NCI-H2171 (cell line): ENCODE measurements around the gene BOLA1.
"Not testable (repeated sequence)": the region's sequence is repeated elsewhere in the genome, so short reads cannot be mapped to it uniquely, and the experiment has no call there.

Experiments used
- DNase-seq: peaks from one replicate; lab custom pipeline; 2025; lab: John Stamatoyannopoulos, UW

The BOLA1 gene

DNA sequence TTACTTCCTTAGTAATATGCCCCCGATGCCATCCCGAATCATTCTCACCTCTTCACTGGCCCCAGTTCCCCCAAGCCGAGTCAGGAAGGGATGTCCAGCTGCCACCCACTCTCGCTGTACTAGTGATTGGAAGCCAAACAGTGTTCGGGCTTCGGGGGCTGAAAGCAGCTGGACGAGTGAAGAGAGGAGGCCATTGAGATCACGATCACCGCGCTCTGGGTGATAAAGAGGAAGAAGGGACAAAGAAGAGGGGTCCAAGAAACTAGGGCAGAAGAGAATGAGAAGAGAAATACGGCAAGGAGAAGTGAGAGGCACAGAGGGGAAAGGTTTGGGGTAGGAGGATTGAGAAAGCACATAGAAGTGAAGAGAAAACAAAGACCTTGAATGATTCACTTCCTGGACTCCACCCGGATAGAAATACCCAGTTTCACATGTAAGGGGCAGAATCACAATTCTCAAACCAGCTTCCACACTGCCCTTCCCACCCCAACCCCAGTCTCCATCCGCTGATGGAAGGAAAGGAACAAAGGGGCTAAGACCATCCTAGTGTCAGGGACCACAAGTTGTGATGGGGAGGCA, 31.9 kb downstream of the BOLA1 start:
- DNase-seq: no peak

DNA sequence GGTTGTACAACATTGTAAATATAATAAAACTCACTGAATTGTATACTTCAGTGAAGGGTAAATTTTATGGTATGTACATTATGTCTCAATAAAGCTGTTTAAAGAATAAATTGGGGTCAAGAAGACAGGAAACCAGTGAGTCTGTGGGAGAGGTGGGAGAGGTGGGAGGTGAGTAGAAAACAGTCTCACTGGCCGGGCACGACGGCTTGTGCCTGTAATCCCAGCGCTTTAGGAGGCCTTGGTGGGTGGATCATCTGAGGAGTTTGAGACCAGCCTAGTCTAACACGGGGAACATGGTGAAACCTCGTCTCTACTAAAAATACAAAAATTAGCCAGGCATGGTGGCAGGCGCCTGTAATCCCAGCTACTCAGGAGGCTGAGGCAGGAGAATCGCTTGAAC, 33.1 kb downstream of the BOLA1 start:
- no peak for DNase-seq

DNA sequence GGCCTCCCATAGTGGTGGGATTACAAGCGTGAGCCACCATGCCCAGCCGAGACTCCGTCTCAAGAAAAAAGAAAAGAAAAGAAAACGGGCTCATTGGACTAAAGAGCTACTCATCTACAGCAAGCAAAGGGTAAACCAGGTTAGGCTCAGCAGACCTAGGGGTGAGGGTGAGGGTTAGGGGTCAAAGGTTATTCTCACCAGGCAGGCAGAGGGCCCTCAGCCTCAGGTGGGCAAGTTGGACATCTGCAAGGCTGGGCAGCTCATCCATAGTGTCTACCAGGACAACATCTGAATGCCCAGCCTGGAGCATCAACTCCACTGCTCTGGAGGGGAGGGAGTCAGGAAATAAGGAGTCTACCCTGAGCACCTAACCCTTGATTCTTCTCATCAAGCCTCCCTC, 33.8 kb downstream of the BOLA1 start:
- no peak for DNase-seq

DNA sequence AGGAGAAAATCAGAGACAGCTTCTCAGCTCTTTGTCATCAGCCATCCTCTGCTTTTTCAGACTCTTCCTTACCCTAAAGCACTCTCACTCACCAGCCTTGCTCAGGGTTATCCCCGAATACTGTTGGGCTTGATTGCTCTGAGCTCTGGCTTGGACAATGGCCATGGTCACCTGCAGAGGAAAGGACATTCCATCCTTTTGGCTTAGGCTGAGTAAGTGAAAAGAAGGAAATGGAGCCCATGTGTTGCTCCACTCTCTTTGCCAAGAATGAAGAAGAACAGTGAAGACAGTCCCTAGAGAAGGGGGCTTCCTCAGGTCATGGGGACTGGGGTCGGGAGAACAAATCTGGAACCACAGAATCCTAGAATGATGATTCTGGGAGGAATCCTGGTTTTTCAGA, 35.0 kb downstream of the BOLA1 start:
- no peak for DNase-seq

DNA sequence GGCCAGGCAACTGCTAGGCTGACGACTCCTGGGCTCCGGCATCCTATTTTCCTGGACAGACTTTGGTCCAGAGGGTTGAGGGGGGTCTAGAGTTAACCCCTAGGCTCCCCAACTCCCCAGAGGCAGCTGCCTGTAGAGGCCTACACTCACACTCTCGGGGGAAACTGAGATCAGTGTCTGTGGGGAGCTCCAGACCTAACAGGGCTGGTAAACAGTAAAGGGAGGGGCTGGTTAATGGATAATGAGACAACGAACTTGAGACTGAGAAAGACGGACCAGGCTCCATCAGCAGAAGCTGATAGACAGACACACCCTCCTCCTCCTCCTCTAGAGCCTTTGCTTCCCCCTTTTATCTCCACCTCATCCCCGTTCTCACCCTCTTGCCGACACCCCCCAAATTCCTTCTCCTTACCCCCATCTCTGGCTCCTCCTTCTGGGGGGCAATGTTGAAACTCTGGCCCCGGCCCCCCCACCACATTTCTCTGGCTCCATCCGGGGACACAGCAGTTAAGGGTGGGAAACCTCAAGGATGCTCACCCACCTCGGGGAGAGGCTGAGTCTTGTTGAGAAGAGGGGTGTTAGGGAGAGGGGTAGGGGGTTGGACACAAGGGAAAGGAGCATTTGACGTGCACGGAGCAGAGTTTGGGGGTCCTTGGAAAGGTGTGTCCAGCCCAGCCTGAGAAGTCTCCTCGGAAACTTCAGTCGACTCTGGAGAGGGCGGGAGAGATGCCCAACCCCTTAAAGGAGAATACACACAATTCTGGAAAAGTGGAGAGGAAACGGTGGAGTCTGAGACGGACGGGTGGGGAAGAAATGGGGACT, 37.0 kb downstream of the BOLA1 start, which contains the start of gene MTMR11:
TSS of gene MTMR11 (minus strand) at position 710 of the 822 bp plus-strand sequence. CDS start at position 478, 232 bp downstream.
- DNase-seq: no peak

DNA sequence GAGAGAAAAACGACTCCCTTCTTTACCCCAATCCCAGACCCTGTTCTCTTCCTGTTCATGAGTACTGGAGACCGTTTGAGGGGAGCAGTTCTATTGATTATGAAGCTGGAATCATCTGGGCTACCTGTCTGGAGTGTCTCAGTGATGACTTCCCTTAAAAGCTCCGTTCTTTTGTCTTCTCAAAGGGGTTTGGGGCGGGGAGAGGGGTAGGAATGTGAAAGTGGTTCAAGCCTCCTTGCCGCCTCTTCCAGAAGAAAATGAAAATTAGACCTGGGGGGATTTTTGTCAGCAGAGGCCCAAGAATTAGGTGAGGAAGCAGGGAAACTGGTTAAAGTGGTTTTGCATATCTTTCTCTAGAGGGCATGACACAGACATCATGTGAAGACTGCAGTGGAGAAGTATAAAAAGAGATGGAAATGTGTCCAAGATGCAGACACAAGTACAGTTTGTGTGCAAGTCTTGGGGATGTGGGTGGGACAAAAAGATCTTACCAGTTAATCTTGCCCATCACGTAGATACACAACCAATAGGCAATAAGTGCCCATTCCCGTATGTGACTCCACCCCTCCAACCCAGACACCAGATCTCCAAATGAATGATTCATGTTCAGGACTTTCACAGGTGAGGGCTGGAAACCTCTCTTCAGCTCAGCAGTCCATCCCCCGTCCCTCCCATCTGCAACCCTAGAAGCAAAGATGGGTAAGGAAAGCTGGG, 37.8 kb downstream of the BOLA1 start:
- DNase-seq: no peak

DNA sequence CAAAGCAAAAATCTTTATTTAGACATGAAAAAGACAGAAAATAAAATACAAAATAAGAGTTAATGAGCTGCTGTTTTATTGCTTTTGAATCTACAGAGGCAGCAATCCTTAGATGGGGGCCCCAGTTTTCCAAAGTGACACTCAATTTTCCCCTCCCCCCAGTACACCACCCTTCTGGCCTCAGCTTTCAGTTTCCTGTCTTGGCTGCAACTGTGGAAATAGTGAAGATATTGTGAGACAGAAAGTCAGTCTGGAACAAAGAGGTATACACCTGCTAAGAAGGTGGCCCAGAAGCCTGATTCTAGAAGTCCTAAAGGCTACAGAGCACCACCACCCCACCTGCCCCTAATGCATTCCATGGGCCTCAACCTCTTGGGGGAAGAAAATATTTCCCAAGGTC, 38.4 kb downstream of the BOLA1 start:
- no peak for DNase-seq

DNA sequence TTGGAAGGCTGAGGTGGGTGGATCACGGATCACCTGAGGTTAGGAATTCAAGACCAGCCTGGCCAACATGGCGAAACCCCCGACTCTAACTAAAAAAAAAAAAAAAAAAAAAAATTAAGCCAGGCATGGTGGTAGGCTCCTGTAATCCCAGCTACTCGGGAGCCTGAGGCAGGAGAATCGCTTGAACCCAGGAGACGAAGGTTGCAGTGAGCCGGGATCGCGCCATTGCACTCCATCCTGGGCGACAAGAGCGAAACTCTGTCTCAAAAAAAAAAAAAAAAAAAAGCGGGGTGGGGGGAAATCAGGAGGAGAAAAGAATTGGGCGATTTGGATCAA, 39.3 kb downstream of the BOLA1 start:
- not testable (repeated sequence) for DNase-seq

DNA sequence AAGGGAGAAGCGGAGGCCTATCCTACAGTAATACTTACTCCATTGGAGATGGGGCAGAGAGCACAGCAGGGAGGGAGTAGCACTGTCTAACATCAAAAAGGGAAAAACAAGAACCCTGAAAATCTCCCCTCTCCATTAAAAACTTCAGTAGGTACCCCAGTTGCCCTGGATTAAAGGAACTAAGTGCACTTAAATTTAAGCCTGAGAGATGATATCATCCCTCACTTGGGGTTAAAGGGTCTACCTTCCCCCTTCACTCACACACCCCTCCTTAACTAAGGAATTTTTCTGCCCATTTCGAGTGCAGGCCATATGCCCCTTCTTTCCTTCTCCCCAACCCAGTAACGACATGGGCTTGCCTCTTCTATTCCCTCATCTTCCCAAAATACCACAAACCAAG, 41.1 kb downstream of the BOLA1 start:
- no peak for DNase-seq

DNA sequence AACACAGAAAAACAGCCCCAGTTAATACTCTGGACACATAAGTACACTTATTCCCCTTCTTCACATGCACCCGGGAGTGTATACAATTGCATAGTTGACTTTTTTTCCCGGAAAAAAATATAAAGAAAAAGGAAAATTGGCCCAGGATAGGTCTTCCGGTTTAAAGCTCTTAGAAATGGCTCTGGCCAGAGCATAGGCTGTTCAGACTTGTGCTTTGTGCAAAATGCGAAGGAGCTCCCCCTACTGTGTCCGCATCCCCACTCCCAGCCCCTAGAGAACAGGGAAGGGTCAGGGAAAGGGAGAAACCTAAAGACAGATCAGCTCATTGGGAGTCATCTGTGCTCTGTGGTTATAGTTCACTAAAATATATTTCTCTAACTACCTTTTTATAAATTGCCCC, 42.8 kb downstream of the BOLA1 start:
- DNase-seq: no peak

DNA sequence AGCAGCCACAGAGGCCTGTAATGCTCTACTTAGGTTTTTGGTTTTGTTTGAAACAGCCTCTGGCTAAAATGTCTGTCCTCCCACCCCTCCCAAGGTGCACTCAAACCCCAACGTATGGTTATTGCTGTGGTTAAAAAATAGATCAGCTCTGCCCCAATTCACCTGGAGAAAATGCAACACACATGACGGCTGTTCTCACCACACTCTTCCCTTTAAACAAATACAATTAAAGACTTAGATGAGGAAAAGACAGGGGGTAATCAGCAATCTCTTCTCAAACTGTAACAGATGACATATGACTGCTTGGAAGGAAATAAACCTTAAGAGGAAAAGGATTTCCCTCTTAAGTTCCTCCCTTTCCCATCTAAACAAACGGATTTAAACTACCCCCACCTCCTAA, 43.5 kb downstream of the BOLA1 start:
- DNase-seq: no peak

DNA sequence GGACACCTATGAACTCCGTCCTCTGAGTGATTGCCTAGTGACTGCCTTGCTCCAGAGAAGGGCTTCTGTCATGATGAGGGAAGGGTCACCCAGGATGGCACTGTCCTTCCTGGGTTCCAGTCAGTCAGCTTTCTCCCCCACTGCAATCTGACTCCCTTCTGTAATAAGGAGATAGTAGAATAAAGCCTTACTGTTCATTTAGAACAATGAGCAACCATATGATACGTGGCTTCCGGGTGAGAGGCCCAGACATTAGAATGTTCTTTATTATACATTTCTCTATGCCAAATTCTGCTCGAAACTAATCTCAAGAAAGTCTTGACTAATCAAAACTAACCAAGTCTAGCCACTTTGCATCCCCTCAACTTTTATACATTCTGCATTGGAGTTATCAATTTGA, 45.8 kb downstream of the BOLA1 start:
- DNase-seq: no peak

DNA sequence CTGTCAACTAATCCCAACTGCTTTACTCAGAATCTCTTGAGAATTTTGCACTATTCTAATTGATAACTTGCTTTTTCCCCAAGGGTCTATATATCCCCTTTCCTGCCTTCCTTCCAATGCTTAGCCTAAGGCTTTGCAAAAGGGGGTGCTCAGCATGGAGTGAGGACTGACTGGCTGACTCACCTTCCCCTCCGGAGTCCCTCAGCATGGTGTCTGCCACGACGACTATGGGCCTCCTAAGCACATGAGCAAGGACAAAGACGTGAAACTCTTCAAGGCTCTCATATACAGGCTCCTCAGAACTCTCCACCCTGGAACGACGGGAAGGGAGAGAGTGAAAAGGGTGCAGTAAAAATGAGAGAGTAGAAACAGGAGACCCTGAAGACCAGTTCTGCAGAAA, 50.5 kb downstream of the BOLA1 start:
- no peak for DNase-seq
